ENCODE results near the gene TMEM31. TPM values are rescaled to one million over a fixed set of nuclear protein-coding genes. Genes with fewer than 3 reads are reported as not detected.

Gene TMEM31
- total and polyA plus RNA-seq, 9 of the 15 experiments (the other 6 are each of a cell fraction or from before 2014, with no cell fraction given): 0.18 TPM; not detected in 8

- TF ChIP-seq SIN3B (IDR thresholded peaks at IDR 0.05; ENCODE audit: low read depth) (no peak), ZNF512 (tag; IDR thresholded peaks at IDR 0.05) (no peak), ZNF449 (CRISPR knock-in tag; IDR thresholded peaks at IDR 0.05) (no peak), HLTF (IDR thresholded peaks at IDR 0.05) (no peak), RAD51 (IDR thresholded peaks at IDR 0.05; ENCODE audit: borderline replicate concordance, low read depth) (peak; percentile 76), ZBTB1 (CRISPR knock-in tag; IDR thresholded peaks at IDR 0.05; ENCODE audit: borderline replicate concordance, low read depth) (no peak), KLF1 (tag; IDR thresholded peaks at IDR 0.05) (no peak), ZNF217 (CRISPR knock-in tag; IDR thresholded peaks at IDR 0.05) (no peak), HES1 (IDR thresholded peaks at IDR 0.05; ENCODE audit: low read depth) (no peak), HDGF (IDR thresholded peaks at IDR 0.05) (no peak), PYGO2 (tag; IDR thresholded peaks at IDR 0.05) (no peak), ZNF197 (CRISPR knock-in tag; IDR thresholded peaks at IDR 0.05; ENCODE audit: low read depth) (no peak; the same call in 1 of the 2 replicates), YBX1 (IDR thresholded peaks at IDR 0.05) (no peak), CXXC5 (CRISPR knock-in tag; IDR thresholded peaks at IDR 0.05) (peak; percentile 32; the same call in 1 of the 2 replicates), ZNF766 (CRISPR knock-in tag; conservative IDR thresholded peaks at IDR 0.05) (0 out of 2 replicates have a peak, but pooled peaks have one; percentile 12), THRAP3 (IDR thresholded peaks at IDR 0.05; ENCODE audit: borderline replicate concordance) (no peak), NR2C1 (IDR thresholded peaks at IDR 0.05) (no peak), NR2C1 (tag; IDR thresholded peaks at IDR 0.05) (no peak), ZBTB9 (CRISPR knock-in tag; IDR thresholded peaks at IDR 0.05) (no peak), COPS2 (conservative IDR thresholded peaks at IDR 0.05) (no peak)
Observed at GRCh38 chrX:103686199-103687072, 24.3 kb upstream of the TMEM31 start, which contains the start of gene MORF4L2 (continued).

Measured in K562 (cell line).